Neural progenitor cell (in vitro differentiated cells): Measurements from ENCODE around the gene FKBP8. TPM values are rescaled to one million over a fixed set of nuclear protein-coding genes. Genes with fewer than 3 reads are reported as not detected.

Experiments used
- DNase-seq: peaks from one replicate; pipeline ENCODE4 v3.0.0-alpha.2; 2016; ENCODE audit warnings: low spot score
- H2AFZ ChIP-seq: fragments of 200-600 bp; sonication (generic); replicated peaks from 2 replicates; pipeline ENCODE4 v1.6.1; 2016; ENCODE audit warnings: antibody characterized with exemption
- H3F3A ChIP-seq: fragments of 200-600 bp; sonication (generic); 2 replicates; pipeline ENCODE4 v1.6.1; 2016; ENCODE audit warnings: antibody characterized with exemption, low read depth
- H3K27ac ChIP-seq: fragments of 200-600 bp; sonication (generic); 2 replicates; pipeline ENCODE4 v1.5.1; 2016; ENCODE audit warnings: mild to moderate bottlenecking
- H3K27me3 ChIP-seq: fragments of 200-600 bp; sonication (generic); 2 replicates; pipeline ENCODE4 v1.6.1; 2016; ENCODE audit warnings: mild to moderate bottlenecking, moderate library complexity
- H3K36me3 ChIP-seq: fragments of 200-600 bp; sonication (generic); 2 replicates; pipeline ENCODE4 v1.5.1; 2016
- H3K4me1 ChIP-seq: fragments of 200-600 bp; sonication (generic); 2 replicates; pipeline ENCODE4 v1.6.1; 2016; ENCODE audit warnings: mixed run types
- H3K4me2 ChIP-seq: fragments of 200-600 bp; sonication (generic); 2 replicates; pipeline ENCODE4 v1.6.1; 2016
- H3K4me3 ChIP-seq: fragments of 200-600 bp; sonication (generic); 2 replicates; pipeline ENCODE4 v1.5.1; 2016
- H3K79me2 ChIP-seq: fragments of 200-600 bp; sonication (generic); 2 replicates; pipeline ENCODE4 v1.6.1; 2016; ENCODE audit warnings: low read depth
- H3K9ac ChIP-seq: fragments of 200-600 bp; sonication (generic); 2 replicates; pipeline ENCODE4 v1.6.1; 2016
- H3K9me3 ChIP-seq: fragments of 200-600 bp; sonication (generic); 2 replicates; pipeline ENCODE4 v1.5.1; 2016; ENCODE audit warnings: low read depth
- H4K20me1 ChIP-seq: fragments of 200-600 bp; sonication (generic); 2 replicates; pipeline ENCODE4 v1.6.1; 2016; ENCODE audit warnings: low read depth
- H3K27ac Mint-ChIP-seq: 3 replicates; pipeline ENCODE4 v1.8.0; 2021; ENCODE audit warnings: mixed read lengths
- H3K27me3 Mint-ChIP-seq: 2 replicates; pipeline ENCODE4 v1.8.0; 2022; ENCODE audit warnings: low read depth, mild to moderate bottlenecking, inconsistent platforms, moderate library complexity, mixed read lengths; ENCODE audit not compliant: insufficient read depth
- H3K36me3 Mint-ChIP-seq: 3 replicates; pipeline ENCODE4 v1.8.0; 2021; ENCODE audit warnings: mixed read lengths
- H3K4me1 Mint-ChIP-seq: 3 replicates; pipeline ENCODE4 v1.8.0; 2021; ENCODE audit warnings: mixed read lengths
- H3K4me3 Mint-ChIP-seq: 3 replicates; pipeline ENCODE4 v1.8.0; 2021; ENCODE audit warnings: mild to moderate bottlenecking, moderate library complexity, mixed read lengths
- H3K9me3 Mint-ChIP-seq: 3 replicates; pipeline ENCODE4 v1.8.0; 2020; ENCODE audit warnings: mixed read lengths
- EZH2 ChIP-seq: fragments of 200-600 bp; sonication (generic); IDR thresholded peaks from 2 replicates; pipeline ENCODE4 v1.6.1; 2017; ENCODE audit warnings: antibody characterized with exemption, mild to moderate bottlenecking, moderate library complexity
- EZH2phosphoT487 ChIP-seq: fragments of 200-600 bp; sonication (generic); IDR thresholded peaks from 2 replicates; pipeline ENCODE4 v1.6.1; 2017; ENCODE audit warnings: antibody characterized with exemption
- total RNA-seq: library from RNA; depleted of rRNA; stranded (reverse); fragments of >200 nt; gene quantifications from 2 replicates; pipeline ENCODE4 v1.2.3, GENCODE V29; 2015; ENCODE audit warnings: low replicate concordance
- TF ChIP-seq, protein P1 (sequence below): fragments of 200-600 bp; sonication (generic); IDR thresholded peaks from 2 replicates; pipeline ENCODE4 v1.5.1; 2017; ENCODE audit warnings: antibody characterized with exemption, mild to moderate bottlenecking

Gene FKBP8
- total RNA-seq, 1 donor from 2014 or later: 115 TPM

GRCh38 chr19:18590273-18591272 lies 47.2 kb upstream of the FKBP8 start:
- peak overlapping the region; percentile 3 for H2AFZ ChIP-seq
- H3F3A ChIP-seq: peaks cover 55% of the 10 kb centered on the region
- no peaks in the 10 kb centered on the region for H3K9me3 ChIP-seq
- no peaks in the 10 kb centered on the region for H3K36me3 ChIP-seq
- peak overlapping the region; percentile 87 for H3K4me3 ChIP-seq
- H3K36me3 Mint-ChIP-seq: peaks cover 2% of the 10 kb centered on the region
- peaks cover 3% of the 10 kb centered on the region for H3K9me3 Mint-ChIP-seq
- peaks cover 30% of the 10 kb centered on the region for H3K4me1 Mint-ChIP-seq
- peak overlapping the region; percentile 88 for H3K4me3 Mint-ChIP-seq
- H3K9ac ChIP-seq: no peak overlapping the region
- peak overlapping the region; percentile 87 for H3K4me2 ChIP-seq
- H3K27me3 Mint-ChIP-seq: peaks cover 20% of the 10 kb centered on the region
- TF ChIP-seq EZH2phosphoT487 (no peak), EZH2 (peak; percentile 21)
- TF ChIP-seq, protein P1, sequence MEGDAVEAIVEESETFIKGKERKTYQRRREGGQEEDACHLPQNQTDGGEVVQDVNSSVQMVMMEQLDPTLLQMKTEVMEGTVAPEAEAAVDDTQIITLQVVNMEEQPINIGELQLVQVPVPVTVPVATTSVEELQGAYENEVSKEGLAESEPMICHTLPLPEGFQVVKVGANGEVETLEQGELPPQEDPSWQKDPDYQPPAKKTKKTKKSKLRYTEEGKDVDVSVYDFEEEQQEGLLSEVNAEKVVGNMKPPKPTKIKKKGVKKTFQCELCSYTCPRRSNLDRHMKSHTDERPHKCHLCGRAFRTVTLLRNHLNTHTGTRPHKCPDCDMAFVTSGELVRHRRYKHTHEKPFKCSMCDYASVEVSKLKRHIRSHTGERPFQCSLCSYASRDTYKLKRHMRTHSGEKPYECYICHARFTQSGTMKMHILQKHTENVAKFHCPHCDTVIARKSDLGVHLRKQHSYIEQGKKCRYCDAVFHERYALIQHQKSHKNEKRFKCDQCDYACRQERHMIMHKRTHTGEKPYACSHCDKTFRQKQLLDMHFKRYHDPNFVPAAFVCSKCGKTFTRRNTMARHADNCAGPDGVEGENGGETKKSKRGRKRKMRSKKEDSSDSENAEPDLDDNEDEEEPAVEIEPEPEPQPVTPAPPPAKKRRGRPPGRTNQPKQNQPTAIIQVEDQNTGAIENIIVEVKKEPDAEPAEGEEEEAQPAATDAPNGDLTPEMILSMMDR: peak; percentile 70
- H3K27me3 ChIP-seq: peaks cover 19% of the 10 kb centered on the region
- peak overlapping the region; percentile 71 for H3K27ac Mint-ChIP-seq
- no peaks in the 10 kb centered on the region for H3K79me2 ChIP-seq
- H4K20me1 ChIP-seq: peaks cover 7% of the 10 kb centered on the region
- peak; percentile 98 for DNase-seq
- peak overlapping the region; percentile 66 for H3K27ac ChIP-seq
- peaks cover 18% of the 10 kb centered on the region for H3K4me1 ChIP-seq

GRCh38 chr19:18589380-18590272 lies 46.3 kb upstream of the FKBP8 start:
- no peaks in the 10 kb centered on the region for H3K9me3 ChIP-seq
- TF ChIP-seq EZH2phosphoT487: no peak
- TF ChIP-seq, protein P1: peak; percentile 21
- no peak for TF ChIP-seq EZH2
- Mint-ChIP-seq H3K4me1 (peaks cover 25% of the 10 kb centered on the region), H3K9me3 (peaks cover 3% of the 10 kb centered on the region), H3K4me3 (peak overlapping the region; percentile 88), H3K27me3 (peaks cover 21% of the 10 kb centered on the region), H3K27ac (peak overlapping the region; percentile 46), H3K36me3 (peaks cover 2% of the 10 kb centered on the region)
- peak overlapping the region; percentile 51 for H3K9ac ChIP-seq
- peak overlapping the region; percentile 87 for H3K4me3 ChIP-seq
- H3K79me2 ChIP-seq: no peaks in the 10 kb centered on the region
- peaks cover 10% of the 10 kb centered on the region for H3K4me1 ChIP-seq
- peaks cover 10% of the 10 kb centered on the region for H3K27me3 ChIP-seq
- peaks cover 7% of the 10 kb centered on the region for H4K20me1 ChIP-seq
- H3K4me2 ChIP-seq: peak overlapping the region; percentile 87
- H3K27ac ChIP-seq: peak overlapping the region; percentile 66
- H3F3A ChIP-seq: peaks cover 51% of the 10 kb centered on the region
- DNase-seq: peak; percentile 90
- no peaks in the 10 kb centered on the region for H3K36me3 ChIP-seq
- H2AFZ ChIP-seq: no peak overlapping the region

GRCh38 chr19:18588611-18589379 lies 45.4 kb upstream of the FKBP8 start, which contains the start of gene REX1BD:
TSS of gene REX1BD (plus strand) at chr19:18588798. CDS start at chr19:18588802, 4 bp downstream.
- Histone ChIP-seq H3K4me3 (peak within 1 kb of the TSS; percentile 87), H2AFZ (peak within 1 kb of the TSS; percentile 61), H3F3A (peaks cover 48% of the 10 kb centered on the region), H3K79me2 (no peaks in the 10 kb centered on the region), H3K27me3 (peaks cover 6% of the 10 kb centered on the region), H3K9me3 (no peaks in the 10 kb centered on the region), H4K20me1 (peaks cover 7% of the 10 kb centered on the region), H3K4me2 (peak within 1 kb of the TSS; percentile 87), H3K4me1 (peaks cover 6% of the 10 kb centered on the region), H3K9ac (peak within 1 kb of the TSS; percentile 51), H3K36me3 (no peaks in the 10 kb centered on the region), H3K27ac (peak within 1 kb of the TSS; percentile 66)
- DNase-seq: peak; percentile 92
- H3K4me3 Mint-ChIP-seq: peak within 1 kb of the TSS; percentile 88
- peaks cover 23% of the 10 kb centered on the region for H3K27me3 Mint-ChIP-seq
- H3K36me3 Mint-ChIP-seq: peaks cover 2% of the 10 kb centered on the region
- H3K4me1 Mint-ChIP-seq: peaks cover 23% of the 10 kb centered on the region
- H3K9me3 Mint-ChIP-seq: peaks cover 3% of the 10 kb centered on the region
- peak within 1 kb of the TSS; percentile 70 for H3K27ac Mint-ChIP-seq
- TF ChIP-seq EZH2: no peak
- TF ChIP-seq, protein P1: peak; percentile 94
